GM10266 (cell line): ENCODE results near the gene OTOP3.

ENCODE experiments used
- DNase-seq: peaks from one replicate; pipeline ENCODE4 v3.0.0; 2012; ENCODE audit errors: extremely low spot score
- CTCF ChIP-seq: IDR thresholded peaks from 2 replicates; pipeline ENCODE4 v1.5.1; 2012; ENCODE audit warnings: mild to moderate bottlenecking, low read depth; ENCODE audit not compliant: control insufficient read depth, insufficient read depth; ENCODE audit errors: missing control alignments

OTOP3 gene

GRCh38 chr17:74960570-74961342, 25.1 kb downstream of the OTOP3 start:
- TF ChIP-seq CTCF, result peak; percentile 81

GRCh38 chr17:74961657-74962350, 26.1 kb downstream of the OTOP3 start:
- TF ChIP-seq CTCF, result peak; percentile 74
- peak; percentile 88 for DNase-seq

More at GRCh38 chr17:74960570-74961342, 25.1 kb downstream of the OTOP3 start:
- DNase-seq, result peak; percentile 81

GRCh38 chr17:74962622-74963394, 27.1 kb downstream of the OTOP3 start:
- no peak for TF ChIP-seq CTCF
- no peak for DNase-seq

GRCh38 chr17:74963656-74964055, 28.0 kb downstream of the OTOP3 start:
- no peak for DNase-seq
- TF ChIP-seq CTCF, result no peak

- DNase-seq, result no peak
- TF ChIP-seq CTCF, result no peak
These were observed 28.6 kb downstream of the OTOP3 start for GRCh38 chr17:74964246-74964761.

- no peak for DNase-seq
- TF ChIP-seq CTCF, result no peak
These were observed 29.4 kb downstream of the OTOP3 start for GRCh38 chr17:74964988-74965622.
